GM08714 (cell line): ENCODE results near the gene TMEM143.

Experiments
- H3K4me3 ChIP-seq: fragments of 200-500 bp; sonication (Bioruptor generic); 2 replicates; pipeline ENCODE4 v1.5.1; 2014; ENCODE audit warnings: mild to moderate bottlenecking, low read length, inconsistent platforms
- ZNF274 ChIP-seq: IDR thresholded peaks from 2 replicates; pipeline ENCODE4 v1.6.1; 2012; ENCODE audit warnings: mild to moderate bottlenecking, low read depth, low read length

The TMEM143 gene

GRCh38 chr19:48290401-48290770, 73.4 kb downstream of the TMEM143 start:
- no peak for TF ChIP-seq ZNF274
- H3K4me3 ChIP-seq, result no peak overlapping the region

GRCh38 chr19:48287748-48288147, 76.0 kb downstream of the TMEM143 start:
- no peak for TF ChIP-seq ZNF274
- H3K4me3 ChIP-seq, result no peak overlapping the region

- TF ChIP-seq ZNF274, result no peak
- no peak overlapping the region for H3K4me3 ChIP-seq
These were observed 78.8 kb downstream of the TMEM143 start for GRCh38 chr19:48284896-48285295.

- TF ChIP-seq ZNF274, result no peak
These were observed 79.8 kb downstream of the TMEM143 start for GRCh38 chr19:48283908-48284307.

More at GRCh38 chr19:48283908-48284307, 79.8 kb downstream of the TMEM143 start:
- H3K4me3 ChIP-seq, result no peak overlapping the region
